ENCODE results near the gene ACSL1. TPM values are rescaled to one million over a fixed set of nuclear protein-coding genes. Genes with fewer than 3 reads are reported as not detected.

Gene ACSL1, protein sequence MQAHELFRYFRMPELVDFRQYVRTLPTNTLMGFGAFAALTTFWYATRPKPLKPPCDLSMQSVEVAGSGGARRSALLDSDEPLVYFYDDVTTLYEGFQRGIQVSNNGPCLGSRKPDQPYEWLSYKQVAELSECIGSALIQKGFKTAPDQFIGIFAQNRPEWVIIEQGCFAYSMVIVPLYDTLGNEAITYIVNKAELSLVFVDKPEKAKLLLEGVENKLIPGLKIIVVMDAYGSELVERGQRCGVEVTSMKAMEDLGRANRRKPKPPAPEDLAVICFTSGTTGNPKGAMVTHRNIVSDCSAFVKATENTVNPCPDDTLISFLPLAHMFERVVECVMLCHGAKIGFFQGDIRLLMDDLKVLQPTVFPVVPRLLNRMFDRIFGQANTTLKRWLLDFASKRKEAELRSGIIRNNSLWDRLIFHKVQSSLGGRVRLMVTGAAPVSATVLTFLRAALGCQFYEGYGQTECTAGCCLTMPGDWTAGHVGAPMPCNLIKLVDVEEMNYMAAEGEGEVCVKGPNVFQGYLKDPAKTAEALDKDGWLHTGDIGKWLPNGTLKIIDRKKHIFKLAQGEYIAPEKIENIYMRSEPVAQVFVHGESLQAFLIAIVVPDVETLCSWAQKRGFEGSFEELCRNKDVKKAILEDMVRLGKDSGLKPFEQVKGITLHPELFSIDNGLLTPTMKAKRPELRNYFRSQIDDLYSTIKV
- total RNA-seq (2012; rRNA removed), result 64.6 and 89.6 TPM in 2 replicates

DNA sequence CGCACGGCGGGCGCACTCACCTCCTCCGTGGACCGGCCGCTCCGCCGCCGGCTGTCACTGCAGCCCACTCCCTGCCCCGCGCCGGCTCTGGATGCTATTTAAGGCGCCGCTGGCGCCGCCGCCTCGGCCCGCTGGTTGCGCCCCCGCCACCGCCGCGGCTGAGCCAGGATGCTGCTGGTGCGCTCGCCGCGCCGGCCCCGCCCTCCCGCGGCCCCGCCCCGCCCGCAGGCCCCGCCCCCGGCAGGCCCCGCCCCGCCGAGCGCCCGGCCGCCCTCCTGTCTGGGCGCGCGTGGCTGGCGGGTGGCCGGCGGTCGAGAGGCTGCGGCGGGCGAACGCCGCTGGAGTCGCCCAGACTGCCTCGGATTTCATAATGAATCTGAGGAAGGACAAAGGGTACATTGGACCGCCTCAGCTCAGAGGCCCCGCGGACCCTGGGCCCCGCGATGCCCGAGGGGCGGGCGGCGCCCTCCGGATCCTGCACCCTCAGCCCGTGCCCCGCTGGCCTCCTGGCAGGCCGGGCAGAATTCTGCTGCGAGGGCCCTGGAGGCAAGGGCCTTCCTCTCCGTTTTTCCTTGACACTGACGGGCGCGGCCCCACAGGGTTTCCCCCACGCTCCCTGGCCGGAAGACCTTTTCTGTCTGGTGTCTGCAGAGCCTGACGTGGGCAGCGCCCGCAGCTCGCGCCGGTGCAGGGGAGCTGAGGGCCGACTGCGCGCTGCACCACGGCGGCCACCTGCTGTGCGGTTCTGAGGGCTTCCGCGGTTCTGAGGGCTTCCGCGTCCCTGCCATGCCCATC is at the start of gene ACSL1:
ACSL1 (minus strand) TSS at position 73 of the 795 bp plus-strand sequence. CDS start 22,454 bp downstream, outside the sequence.
- peak within 1 kb of the TSS; percentile 75 for H3K4me3 ChIP-seq (ENCODE audit: low read length)
- H3K4me2 ChIP-seq (ENCODE audit: low read length), result peak within 1 kb of the TSS; percentile 96
- peak within 1 kb of the TSS; percentile 80 for H3K9ac ChIP-seq (ENCODE audit: low read depth, low read length)
- H3K36me3 ChIP-seq (ENCODE audit: insufficient read depth, low read length), result no peaks in the 10 kb centered on the region
- H3K4me1 ChIP-seq (ENCODE audit: control insufficient read depth, insufficient read depth, low read length), result peaks cover 3% of the 10 kb centered on the region
- H3K27me3 ChIP-seq (ENCODE audit: control insufficient read depth, insufficient read depth, low read length), result peaks cover 3% of the 10 kb centered on the region
- no peaks in the 10 kb centered on the region for H3K9me3 ChIP-seq (replicated peaks; ENCODE audit: low read length)

DNA sequence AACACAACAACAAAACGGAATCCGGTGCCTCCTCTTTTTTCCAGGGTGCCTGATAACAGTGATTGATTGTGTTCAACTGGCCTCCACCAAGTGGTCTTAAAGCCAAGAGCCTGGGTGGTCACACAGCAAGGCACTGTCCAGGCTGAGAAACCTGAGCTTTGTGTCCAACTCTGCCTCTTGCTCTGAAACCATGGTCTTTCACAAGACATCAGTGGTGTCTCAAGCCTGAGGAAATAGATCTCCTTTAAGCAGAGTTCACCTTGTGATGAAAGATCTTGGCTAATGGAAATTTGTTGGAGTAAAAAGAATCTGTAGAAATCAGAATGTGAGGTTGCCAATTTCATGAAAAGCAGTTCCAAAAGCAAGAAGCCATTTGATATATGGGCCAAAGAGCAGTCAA is 47.3 kb upstream of the ACSL1 start:
- Histone ChIP-seq H3K9me3 (replicated peaks; ENCODE audit: low read length) (no peaks in the 10 kb centered on the region), H3K4me2 (ENCODE audit: low read length) (no peak overlapping the region), H3K36me3 (ENCODE audit: insufficient read depth, low read length) (no peaks in the 10 kb centered on the region), H3K27me3 (ENCODE audit: control insufficient read depth, insufficient read depth, low read length) (peaks cover 12% of the 10 kb centered on the region), H3K4me3 (ENCODE audit: low read length) (no peak overlapping the region), H3K4me1 (ENCODE audit: control insufficient read depth, insufficient read depth, low read length) (no peaks in the 10 kb centered on the region), H3K9ac (ENCODE audit: low read depth, low read length) (no peak overlapping the region)

DNA sequence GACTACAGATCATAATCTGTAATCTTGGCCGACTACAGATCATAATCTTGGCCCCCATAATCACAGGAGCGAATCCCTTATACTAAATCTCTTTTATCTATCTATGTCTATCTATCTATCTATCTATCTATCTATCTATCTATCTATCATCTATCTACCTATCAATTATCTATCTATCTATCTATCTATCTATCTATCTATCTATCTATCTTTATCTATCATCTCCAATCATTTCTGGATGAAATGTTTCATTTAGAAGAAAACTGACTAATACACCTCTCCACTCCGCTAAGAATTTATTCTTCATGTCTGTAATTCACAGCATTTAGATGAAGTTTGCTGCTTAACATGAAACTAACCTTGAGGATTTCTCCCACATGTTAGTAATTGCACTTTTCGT is 45.0 kb upstream of the ACSL1 start:
- Histone ChIP-seq H3K9me3 (replicated peaks; ENCODE audit: low read length) (no peaks in the 10 kb centered on the region), H3K4me3 (ENCODE audit: low read length) (no peak overlapping the region), H3K4me1 (ENCODE audit: control insufficient read depth, insufficient read depth, low read length) (no peaks in the 10 kb centered on the region), H3K27me3 (ENCODE audit: control insufficient read depth, insufficient read depth, low read length) (peaks cover 12% of the 10 kb centered on the region), H3K4me2 (ENCODE audit: low read length) (no peak overlapping the region), H3K9ac (ENCODE audit: low read depth, low read length) (no peak overlapping the region), H3K36me3 (ENCODE audit: insufficient read depth, low read length) (no peaks in the 10 kb centered on the region)

DNA sequence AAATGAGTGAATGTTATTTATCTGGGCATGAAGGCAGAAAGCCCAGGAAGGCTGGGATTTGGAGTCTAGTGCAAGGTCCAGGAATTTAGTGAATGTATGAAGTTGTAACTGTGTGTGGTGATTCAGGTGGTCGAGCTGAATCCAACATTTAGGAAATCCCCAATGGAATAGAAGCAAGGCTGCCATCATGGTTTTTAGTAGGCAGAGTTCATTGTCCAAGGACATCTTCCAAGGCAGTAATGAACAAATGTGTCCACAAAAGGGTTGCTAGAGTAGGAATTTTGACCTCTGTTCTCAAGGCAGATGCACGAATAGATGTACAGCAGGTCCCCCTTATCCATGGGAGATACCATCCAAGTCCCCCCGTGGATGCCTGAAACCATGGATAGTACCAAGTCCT is 42.9 kb upstream of the ACSL1 start:
- no peaks in the 10 kb centered on the region for H3K4me1 ChIP-seq (ENCODE audit: control insufficient read depth, insufficient read depth, low read length)
- H3K9ac ChIP-seq (ENCODE audit: low read depth, low read length), result no peak overlapping the region
- H3K4me2 ChIP-seq (ENCODE audit: low read length), result no peak overlapping the region
- H3K27me3 ChIP-seq (ENCODE audit: control insufficient read depth, insufficient read depth, low read length), result peaks cover 15% of the 10 kb centered on the region
- H3K9me3 ChIP-seq (replicated peaks; ENCODE audit: low read length), result no peaks in the 10 kb centered on the region
- no peaks in the 10 kb centered on the region for H3K36me3 ChIP-seq (ENCODE audit: insufficient read depth, low read length)
- no peak overlapping the region for H3K4me3 ChIP-seq (ENCODE audit: low read length)

DNA sequence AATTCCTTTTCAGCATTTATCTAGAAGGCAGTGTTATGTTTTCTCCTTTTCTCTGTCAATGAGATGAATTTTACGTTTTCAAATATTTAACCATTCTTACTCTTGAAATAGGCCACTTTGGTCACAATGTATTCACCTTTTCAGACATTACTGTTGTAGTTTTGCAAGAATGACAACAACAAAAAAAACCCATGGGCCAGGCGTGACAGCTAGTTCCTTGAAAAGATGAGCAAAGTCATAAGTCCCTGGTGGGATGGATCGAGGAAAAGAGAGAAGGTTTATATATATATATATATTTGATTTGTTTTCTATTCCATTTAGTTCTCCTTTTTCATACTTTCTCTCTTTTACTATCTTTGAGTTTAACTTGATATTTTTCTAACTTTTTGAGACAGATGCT is 38.1 kb upstream of the ACSL1 start:
- no peaks in the 10 kb centered on the region for H3K4me1 ChIP-seq (ENCODE audit: control insufficient read depth, insufficient read depth, low read length)
- H3K9me3 ChIP-seq (replicated peaks; ENCODE audit: low read length), result no peaks in the 10 kb centered on the region

DNA sequence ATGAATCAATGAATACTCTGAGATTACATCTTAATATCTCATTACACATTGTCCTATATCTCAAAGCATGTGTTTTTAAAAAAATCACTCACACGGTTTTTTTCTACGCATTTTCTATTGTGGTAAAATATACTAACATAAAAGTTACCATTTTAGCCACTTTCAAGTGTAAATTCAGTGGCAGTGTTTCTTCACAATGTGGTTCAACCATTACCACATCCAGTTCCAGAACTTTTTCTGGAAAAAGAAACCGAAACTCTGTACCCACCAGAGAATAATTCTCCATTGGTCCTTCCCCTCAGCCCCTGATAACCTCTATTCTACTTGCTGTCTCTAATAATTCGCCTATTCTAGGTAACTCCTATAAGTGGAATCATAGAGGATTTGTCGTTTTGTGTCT is 35.3 kb upstream of the ACSL1 start:
- H3K4me1 ChIP-seq (ENCODE audit: control insufficient read depth, insufficient read depth, low read length), result no peaks in the 10 kb centered on the region
- peaks cover 7% of the 10 kb centered on the region for H3K27me3 ChIP-seq (ENCODE audit: control insufficient read depth, insufficient read depth, low read length)
- no peak overlapping the region for H3K4me2 ChIP-seq (ENCODE audit: low read length)
- no peak overlapping the region for H3K4me3 ChIP-seq (ENCODE audit: low read length)
- H3K36me3 ChIP-seq (ENCODE audit: insufficient read depth, low read length), result no peaks in the 10 kb centered on the region
- no peaks in the 10 kb centered on the region for H3K9me3 ChIP-seq (replicated peaks; ENCODE audit: low read length)
- H3K9ac ChIP-seq (ENCODE audit: low read depth, low read length), result no peak overlapping the region

More for the DNA sequence above, 38.1 kb upstream of the ACSL1 start:
- H3K9ac ChIP-seq (ENCODE audit: low read depth, low read length), result no peak overlapping the region
- no peak overlapping the region for H3K4me3 ChIP-seq (ENCODE audit: low read length)
- peaks cover 7% of the 10 kb centered on the region for H3K27me3 ChIP-seq (ENCODE audit: control insufficient read depth, insufficient read depth, low read length)
- no peak overlapping the region for H3K4me2 ChIP-seq (ENCODE audit: low read length)
- H3K36me3 ChIP-seq (ENCODE audit: insufficient read depth, low read length), result no peaks in the 10 kb centered on the region

DNA sequence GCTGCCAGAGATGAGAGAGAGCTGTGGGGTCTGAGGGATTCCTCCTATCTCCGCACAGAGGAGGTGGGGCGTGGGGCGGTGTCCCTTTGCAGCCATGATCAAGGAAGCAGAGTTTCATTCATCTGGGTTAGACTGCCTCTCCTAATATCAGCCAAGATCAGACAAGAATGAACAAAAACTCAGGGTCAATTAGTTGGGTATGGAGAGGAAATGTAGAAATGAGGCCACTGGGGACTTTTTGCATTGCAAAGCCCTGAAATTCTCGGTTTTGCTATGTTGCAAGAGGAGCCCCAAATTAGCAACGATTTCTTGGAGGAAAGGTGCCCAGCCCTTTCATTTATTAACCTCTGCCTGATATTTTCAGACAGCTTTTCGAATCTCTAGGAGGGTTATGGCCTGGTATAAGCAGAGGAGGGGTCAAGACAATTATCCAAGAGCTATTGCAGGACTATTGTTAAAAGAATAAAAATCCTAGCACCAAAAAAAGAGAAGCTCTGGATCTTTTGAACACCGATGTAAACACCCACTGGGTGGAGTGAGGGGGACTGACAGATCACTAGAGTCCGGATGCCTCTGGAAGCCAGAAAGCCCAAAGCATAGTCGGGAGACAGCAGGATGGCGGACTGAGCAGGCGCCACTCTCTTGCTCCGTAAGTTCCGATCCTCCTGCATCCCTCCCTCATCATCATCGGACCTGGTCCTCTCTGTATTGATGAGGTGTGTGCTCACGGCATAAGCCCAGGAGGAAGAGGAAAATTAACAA is 34.4 kb upstream of the ACSL1 start:
- no peak overlapping the region for H3K9ac ChIP-seq (ENCODE audit: low read depth, low read length)
- H3K4me1 ChIP-seq (ENCODE audit: control insufficient read depth, insufficient read depth, low read length), result no peaks in the 10 kb centered on the region
- no peak overlapping the region for H3K4me3 ChIP-seq (ENCODE audit: low read length)
- peaks cover 7% of the 10 kb centered on the region for H3K27me3 ChIP-seq (ENCODE audit: control insufficient read depth, insufficient read depth, low read length)
- no peaks in the 10 kb centered on the region for H3K36me3 ChIP-seq (ENCODE audit: insufficient read depth, low read length)
- H3K9me3 ChIP-seq (replicated peaks; ENCODE audit: low read length), result no peaks in the 10 kb centered on the region
- no peak overlapping the region for H3K4me2 ChIP-seq (ENCODE audit: low read length)

DNA sequence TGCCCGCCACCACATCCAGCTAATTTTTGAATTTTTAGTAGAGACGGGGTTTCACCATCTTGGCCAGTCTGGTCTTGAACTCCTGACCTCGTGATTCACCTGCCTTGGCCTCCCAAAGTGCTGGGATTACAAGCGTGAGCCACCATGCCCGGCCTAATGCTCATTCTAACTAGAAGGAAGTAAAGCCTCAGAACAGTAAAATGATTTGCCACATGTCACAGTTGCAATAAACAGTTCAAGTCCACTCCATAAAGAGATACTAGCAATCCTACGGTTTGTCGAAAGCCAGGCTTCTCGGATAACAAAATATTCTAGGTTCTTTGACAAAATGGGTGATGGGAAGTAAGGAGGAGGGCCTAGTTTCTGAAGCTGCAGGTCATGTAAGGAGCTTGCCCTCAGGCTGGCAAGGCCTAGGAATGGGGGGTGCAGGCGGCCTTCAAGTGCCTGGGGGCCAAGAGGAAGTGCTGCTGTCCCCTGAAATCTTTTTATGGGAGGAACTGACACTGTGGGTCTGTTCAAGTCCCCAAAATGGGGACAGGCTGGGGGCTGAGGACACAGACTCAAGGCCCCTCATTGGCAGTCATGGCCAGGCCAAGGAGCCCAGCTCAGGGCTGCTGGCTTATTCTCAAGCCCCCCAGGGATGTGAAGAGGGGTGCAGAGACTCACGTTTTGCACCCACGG is 31.8 kb upstream of the ACSL1 start:
- Histone ChIP-seq H3K36me3 (ENCODE audit: insufficient read depth, low read length) (no peaks in the 10 kb centered on the region), H3K4me3 (ENCODE audit: low read length) (no peak overlapping the region), H3K4me1 (ENCODE audit: control insufficient read depth, insufficient read depth, low read length) (no peaks in the 10 kb centered on the region), H3K9me3 (replicated peaks; ENCODE audit: low read length) (no peaks in the 10 kb centered on the region), H3K27me3 (ENCODE audit: control insufficient read depth, insufficient read depth, low read length) (peaks cover 8% of the 10 kb centered on the region), H3K4me2 (ENCODE audit: low read length) (no peak overlapping the region), H3K9ac (ENCODE audit: low read depth, low read length) (no peak overlapping the region)

DNA sequence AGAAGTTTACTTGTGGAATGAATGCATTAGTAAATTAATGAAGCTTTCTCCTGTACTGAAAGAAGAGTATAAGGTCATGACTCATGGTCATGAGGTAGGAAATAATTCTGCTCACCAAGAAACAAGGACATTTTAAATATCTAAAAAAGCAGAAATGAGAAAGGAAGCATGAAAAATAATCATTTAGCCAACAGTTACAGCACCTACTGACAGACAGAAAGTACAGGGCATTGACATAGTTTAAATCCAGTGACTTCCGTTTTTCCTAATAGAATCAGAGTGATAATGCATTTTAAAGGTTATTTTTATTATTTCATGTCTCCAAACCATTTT is 30.5 kb upstream of the ACSL1 start:
- Histone ChIP-seq H3K27me3 (ENCODE audit: control insufficient read depth, insufficient read depth, low read length) (peaks cover 15% of the 10 kb centered on the region), H3K4me3 (ENCODE audit: low read length) (no peak overlapping the region), H3K4me2 (ENCODE audit: low read length) (no peak overlapping the region), H3K9ac (ENCODE audit: low read depth, low read length) (no peak overlapping the region), H3K36me3 (ENCODE audit: insufficient read depth, low read length) (no peaks in the 10 kb centered on the region), H3K4me1 (ENCODE audit: control insufficient read depth, insufficient read depth, low read length) (no peaks in the 10 kb centered on the region), H3K9me3 (replicated peaks; ENCODE audit: low read length) (no peaks in the 10 kb centered on the region)

DNA sequence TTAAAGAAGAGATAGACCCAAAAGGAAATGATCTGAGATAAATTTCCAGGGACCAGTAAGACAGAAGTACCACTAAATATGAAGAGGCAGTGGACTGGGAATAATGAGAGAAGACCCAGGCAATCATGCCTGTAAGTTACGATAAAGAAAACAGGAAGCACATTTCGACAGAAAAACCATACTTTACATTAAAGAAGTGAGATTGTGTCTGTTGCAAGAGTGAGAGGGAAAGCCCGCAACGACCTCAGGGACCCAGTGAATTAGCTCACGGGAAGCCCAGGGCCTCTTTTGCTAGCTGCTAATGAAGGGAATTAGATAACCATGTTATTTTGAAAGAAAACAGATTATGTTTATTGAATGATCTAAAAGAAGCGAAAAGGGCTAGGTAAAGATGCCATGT is 28.9 kb upstream of the ACSL1 start:
- Histone ChIP-seq H3K9me3 (replicated peaks; ENCODE audit: low read length) (no peaks in the 10 kb centered on the region), H3K9ac (ENCODE audit: low read depth, low read length) (no peak overlapping the region), H3K27me3 (ENCODE audit: control insufficient read depth, insufficient read depth, low read length) (peaks cover 23% of the 10 kb centered on the region), H3K4me1 (ENCODE audit: control insufficient read depth, insufficient read depth, low read length) (no peaks in the 10 kb centered on the region), H3K4me3 (ENCODE audit: low read length) (no peak overlapping the region), H3K36me3 (ENCODE audit: insufficient read depth, low read length) (no peaks in the 10 kb centered on the region), H3K4me2 (ENCODE audit: low read length) (no peak overlapping the region)

All from skeletal muscle satellite cell (primary cell).